Pancreas (tissue), 10 donors: ENCODE measurements around the gene PSEN1. TPM values are rescaled to one million over a fixed set of nuclear protein-coding genes. Genes with fewer than 3 reads are reported as not detected.
A peak's percentile ranks its signal among the peaks of the same experiment; 100 is the strongest.

Source experiments
- ATAC-seq, 4 donors: fragments of 200-7000 bp; cut with Tn5 transposase; one replicate each; pipeline versions ENCODE4 v1.8.0 to v1.9.1; 2020; ENCODE audit warnings: mild to moderate bottlenecking in 4 of 4, moderate library complexity in 4 of 4
- DNase-seq, 6 donors: peaks; one replicate each; pipeline ENCODE4 v3.0.0-alpha.2; 2020
- FAIRE-seq: peaks from 2 replicates; lab custom pipeline; 2012; peaks lifted over from hg19 to GRCh38; lab: Jason Lieb, UNC
- H3K27ac ChIP-seq, 4 donors: fragments of 200-600 bp; sonication (generic); 1 replicate in 3 of 4; 2 replicates in 1 of 4; pipeline versions ENCODE4 v1.5.0 to v1.8.0; 2020
- H3K27me3 ChIP-seq, 4 donors: fragments of 200-600 bp; one replicate each; pipeline ENCODE4 v1.8.0; 2021
- H3K36me3 ChIP-seq, 3 donors: fragments of 200-600 bp; sonication (generic) in 1 of 3; one replicate each; pipeline versions ENCODE4 v1.5.0 to v1.8.0; 2020 to 2021
- H3K4me1 ChIP-seq, 3 donors: fragments of 200-600 bp; one replicate each; pipeline ENCODE4 v1.8.0; 2021
- H3K4me3 ChIP-seq, 4 donors: fragments of 200-600 bp; sonication (generic) in 2 of 4; one replicate each; pipeline versions ENCODE4 v1.5.0 to v1.8.0; 2020 to 2021
- H3K9me3 ChIP-seq, 4 donors: fragments of 200-600 bp; one replicate each; pipeline ENCODE4 v1.8.0; 2021
- CTCF ChIP-seq, 4 donors: fragments of 200-600 bp; sonication (generic) in 3 of 4; IDR thresholded peaks; one replicate each; pipeline versions ENCODE4 v1.5.0 to v1.8.0; 2021; ENCODE audit warnings: antibody characterized with exemption in 4 of 4
- WGBS, 2 donors: extraction: QIAGEN DNeasy Blood & Tissue Kit; methylation state at CpG; one replicate each; pipeline ENCODE4 v1.1.7; 2013; 5-methylcytosine and 5-hydroxymethylcytosine counted together
- intact Hi-C, 3 donors: fragments of 100-400 bp; cut with DNase I; formaldehyde crosslinking; loops; one replicate each; pipeline versions ENCODE4 v1.11.1 to v1.14.2; 2022
- polyA plus RNA-seq, 2 donors: library from polyadenylated mRNA; stranded (reverse); fragments of 200-250 nt; gene quantifications; one replicate each; pipeline ENCODE4 v1.2.3, GENCODE V29; 2013
- total RNA-seq, 6 donors: library from RNA; stranded (reverse); fragmentation: NEBNext Ultra II Directional in 4 of 6; extraction: Animal tissue kit (Norgen Biotek cat#: 25700) in 4 of 6; gene quantifications; one replicate each; pipeline versions ENCODE4 v1.2.1 to v1.2.4, GENCODE V29; 2021 to 2023
- donor health status: healthy with polysubstance abuse.
- donor health status: DM: no; HTN: no; CAD: no; lungs with moderate emphysema.
- donor health status: DM: no; HTN: no; CAD: no.
- donor health status: control.
- donor health status: control.
- donor health status: Bipolar disorder and iron deficiency.
- donor health status: DM: yes; HTN: yes; CAD: no.
- donor health status: DM: no; HTN: no; CAD: no.
- donor health status: DM: no; HTN: no; CAD: no.
- donor health status: DM: yes; HTN: yes; CAD: no.

Gene PSEN1
- total and polyA plus RNA-seq, 8 donors = 9.2 to 32.9 (median 18.4) TPM

- Histone ChIP-seq H3K4me1 (peaks cover 0 to 3% (median 0%) of the 10 kb centered on the region in 3 donors), H3K36me3 (no peaks in the 10 kb centered on the region), H3K4me3 (no peak overlapping the region), H3K27ac (no peak overlapping the region), H3K9me3 (no peaks in the 10 kb centered on the region), H3K27me3 (no peaks in the 10 kb centered on the region)
- WGBS, 2 donors = 92 to 96% methylated on average over 14 of the region's 14 CpGs
- ATAC-seq = no peak
- DNase-seq = peak in 2 of 6 donors; percentile 30 to 39
- intact Hi-C loops = no loop called here
- no peak for TF ChIP-seq CTCF (IDR thresholded peaks at IDR 0.05)
- FAIRE-seq = no peak
Measured at GRCh38 chr14:73244541-73245290, 108.4 kb downstream of the PSEN1 start.

DNA sequence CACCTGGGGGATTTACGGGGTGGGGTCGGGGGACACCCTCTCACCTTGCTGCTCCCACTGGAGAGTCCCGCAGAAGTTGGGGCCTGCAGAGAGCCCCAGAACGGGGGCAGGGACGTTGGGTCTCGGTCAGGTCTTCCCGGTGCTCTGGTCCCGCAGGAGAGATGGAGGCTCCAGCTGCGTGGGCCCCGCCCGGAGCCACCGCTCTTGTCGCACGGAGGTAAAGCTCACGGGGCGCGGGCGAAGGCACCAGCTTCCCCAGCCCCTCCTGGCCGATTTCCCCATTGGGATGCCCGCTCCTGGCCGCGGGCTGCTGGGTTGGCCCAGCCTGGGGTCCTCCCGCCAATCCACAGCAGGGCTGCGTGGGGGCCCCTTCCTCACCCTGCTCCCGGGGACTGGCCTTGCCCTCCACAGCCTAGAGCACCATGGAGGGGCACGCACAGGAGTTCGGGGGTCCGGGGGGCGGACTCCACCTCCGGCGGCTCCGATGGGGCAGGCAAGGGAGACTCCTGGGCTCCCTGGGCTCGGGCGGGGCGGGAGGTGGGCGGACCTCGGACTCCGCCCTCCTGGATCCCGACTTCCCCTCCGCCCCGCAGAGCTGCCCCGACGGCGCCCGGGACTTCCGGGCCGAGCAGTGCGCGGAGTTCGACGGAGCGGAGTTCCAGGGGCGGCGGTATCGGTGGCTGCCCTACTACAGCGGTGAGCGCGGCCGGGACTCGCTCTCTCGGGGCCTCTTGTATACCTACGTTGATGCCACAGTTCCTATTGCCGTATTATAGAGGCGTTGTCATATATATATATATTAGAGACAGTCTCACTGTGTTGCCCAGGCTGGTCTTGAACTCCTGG lies 109.4 kb downstream of the PSEN1 start:
- FAIRE-seq (no peak), ATAC-seq (peak; percentile 82 to 97 (median 86)), DNase-seq (peak in 5 of 6 donors; percentile 29 to 73 (median 58))
- Histone ChIP-seq H3K27ac (no peak overlapping the region), H3K4me1 (no peaks in the 10 kb centered on the region), H3K27me3 (no peaks in the 10 kb centered on the region), H3K9me3 (no peaks in the 10 kb centered on the region), H3K4me3 (peak overlapping the region; percentile 8 to 45 (median 37)), H3K36me3 (no peaks in the 10 kb centered on the region)
- intact Hi-C loops = no loop called here
- 31 to 32% methylated on average over 51 to 64 of the region's 64 CpGs for WGBS, 2 donors
- TF ChIP-seq CTCF (IDR thresholded peaks at IDR 0.05) = no peak

GRCh38 chr14:73246387-73247150 lies 110.3 kb downstream of the PSEN1 start:
- ATAC-seq = no peak
- no peaks in the 10 kb centered on the region for H3K36me3 ChIP-seq
- TF ChIP-seq CTCF (IDR thresholded peaks at IDR 0.05) = no peak
- peak in 1 of 6 donors; percentile 25 for DNase-seq
- H3K27me3 ChIP-seq = no peaks in the 10 kb centered on the region
- H3K9me3 ChIP-seq = no peaks in the 10 kb centered on the region
- no peaks in the 10 kb centered on the region for H3K4me1 ChIP-seq
- H3K4me3 ChIP-seq = peak overlapping the region in 2 of 4 donors; percentile 31 to 43
- no peak overlapping the region for H3K27ac ChIP-seq
- intact Hi-C loops = no loop called here
- 77 to 78% methylated on average over 16 to 18 of the region's 18 CpGs for WGBS, 2 donors
- no peak for FAIRE-seq

- no peak for FAIRE-seq
- ATAC-seq = no peak
- H3K4me1 ChIP-seq = no peaks in the 10 kb centered on the region
- no peak for TF ChIP-seq CTCF (IDR thresholded peaks at IDR 0.05)
- H3K27me3 ChIP-seq = no peaks in the 10 kb centered on the region
- no peaks in the 10 kb centered on the region for H3K9me3 ChIP-seq
- H3K4me3 ChIP-seq = no peak overlapping the region
- H3K27ac ChIP-seq = no peak overlapping the region
- no peak for DNase-seq
- WGBS, 2 donors = 71% methylated on average over 9 of the region's 9 CpGs
- H3K36me3 ChIP-seq = no peaks in the 10 kb centered on the region
- intact Hi-C loops = no loop called here
Measured at GRCh38 chr14:73248108-73248868, 112.0 kb downstream of the PSEN1 start.
